GM19463 (cell line): ENCODE measurements around the gene CCDC8.
"Not testable (repeated sequence)": the region's sequence is repeated elsewhere in the genome, so short reads cannot be mapped to it uniquely, and the experiment has no call there.

Source experiments
- ATAC-seq: cut with Tn5 transposase; IDR thresholded peaks from one replicate; pipeline ENCODE4 v1.9.1; 2021; ENCODE audit warnings: mild to moderate bottlenecking, moderate library complexity; ENCODE audit not compliant: unreplicated experiment

The CCDC8 gene

DNA sequence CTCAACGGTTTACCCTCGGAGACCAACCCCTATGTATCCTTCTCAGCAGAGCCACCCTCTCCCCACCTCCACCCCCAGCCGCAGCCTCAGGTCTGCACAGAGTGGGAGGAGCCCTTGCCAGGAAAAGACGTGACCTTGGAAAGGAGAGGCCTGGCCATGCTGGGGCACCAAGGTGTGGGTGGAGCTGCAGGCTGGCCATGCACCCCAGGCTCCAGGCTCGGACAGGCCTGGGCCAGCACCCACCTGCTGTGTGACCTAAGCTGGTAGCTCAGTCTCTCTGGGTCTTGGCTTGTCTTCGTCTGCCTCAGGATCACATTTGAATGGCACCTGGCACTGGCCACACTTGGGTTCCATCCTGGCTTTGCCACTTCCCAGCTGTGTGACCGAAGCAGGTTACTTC is 29.5 kb downstream of the CCDC8 start:
- ATAC-seq: no peak

DNA sequence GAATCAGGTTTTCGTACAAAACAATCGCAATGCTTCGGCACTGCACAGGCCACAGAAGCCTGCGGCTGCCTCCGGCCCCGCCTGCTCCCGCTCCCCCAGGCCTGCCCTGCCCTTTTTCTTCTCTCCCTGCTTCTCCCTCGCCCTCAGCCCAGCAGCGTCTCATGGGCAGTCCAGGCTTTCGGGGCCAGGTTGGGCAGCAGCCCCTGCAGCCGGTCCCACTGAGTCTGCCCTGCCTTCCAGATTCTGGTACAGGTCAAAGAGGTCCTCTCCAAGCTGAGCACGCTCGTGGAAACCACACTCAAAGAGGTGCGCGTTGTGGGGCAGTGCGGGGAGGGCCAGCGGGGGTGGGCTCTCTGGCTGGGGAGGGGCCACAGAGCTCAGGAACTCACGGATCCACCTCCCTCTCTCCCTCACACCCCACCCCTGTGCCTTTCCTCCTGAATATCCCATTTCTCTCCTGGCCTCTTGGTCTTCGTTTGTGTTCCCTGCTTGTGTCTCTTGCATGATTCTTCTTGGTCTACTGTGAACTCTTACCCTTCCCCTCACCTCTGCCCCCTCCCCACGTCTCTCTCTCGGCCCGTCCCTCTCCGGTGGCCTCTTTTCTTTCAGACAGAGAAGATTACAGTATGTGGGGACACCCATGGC is 30.1 kb downstream of the CCDC8 start:
- ATAC-seq: no peak

DNA sequence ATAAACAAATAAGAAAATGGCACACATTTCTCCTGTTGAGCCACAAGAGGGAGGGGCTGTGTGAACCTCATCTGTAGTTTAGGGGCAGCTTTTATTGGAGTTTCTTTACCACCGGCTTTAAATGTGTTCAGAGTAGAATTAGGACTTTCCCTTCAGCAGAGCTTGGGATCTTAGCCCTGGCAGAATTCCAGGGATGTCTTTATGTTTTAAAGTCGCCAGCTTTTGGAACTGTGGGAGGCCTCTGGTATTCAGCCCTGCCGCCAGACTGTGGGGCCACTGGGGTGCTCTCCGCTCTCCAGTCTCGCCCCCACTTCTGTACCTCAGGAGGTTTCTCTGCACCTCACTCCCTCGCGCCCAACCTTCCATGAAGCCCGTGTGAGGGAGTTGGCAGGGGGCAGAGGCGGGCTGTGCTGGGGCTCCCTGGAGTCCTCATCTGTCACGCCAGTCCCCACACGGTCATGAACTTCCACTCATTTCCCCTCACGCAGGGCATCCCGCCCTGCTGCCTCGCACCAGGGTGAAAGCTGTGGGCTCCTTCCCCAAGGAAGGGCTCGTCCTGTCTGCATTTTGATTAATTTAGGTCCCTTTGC is 31.5 kb downstream of the CCDC8 start:
- no peak for ATAC-seq

DNA sequence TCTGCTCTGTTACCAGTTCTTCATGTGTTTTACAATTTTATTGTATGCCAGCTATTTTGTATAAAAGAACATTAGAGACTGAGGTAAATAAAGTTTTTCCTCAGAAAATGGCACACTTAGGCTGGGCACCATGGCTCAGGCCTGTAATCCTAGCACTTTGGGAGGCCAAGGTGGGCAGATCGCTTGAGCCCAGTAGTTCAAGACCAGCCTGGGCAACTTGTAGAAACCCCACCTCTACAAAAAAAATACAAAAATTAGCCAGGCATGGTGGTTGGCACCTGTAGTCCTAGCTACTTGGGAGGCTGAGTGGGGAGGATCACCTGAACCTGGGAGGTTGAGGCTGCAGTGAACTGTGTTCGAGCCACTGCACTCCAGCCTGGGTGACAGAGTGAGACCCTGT is 32.0 kb downstream of the CCDC8 start:
- no peak for ATAC-seq

DNA sequence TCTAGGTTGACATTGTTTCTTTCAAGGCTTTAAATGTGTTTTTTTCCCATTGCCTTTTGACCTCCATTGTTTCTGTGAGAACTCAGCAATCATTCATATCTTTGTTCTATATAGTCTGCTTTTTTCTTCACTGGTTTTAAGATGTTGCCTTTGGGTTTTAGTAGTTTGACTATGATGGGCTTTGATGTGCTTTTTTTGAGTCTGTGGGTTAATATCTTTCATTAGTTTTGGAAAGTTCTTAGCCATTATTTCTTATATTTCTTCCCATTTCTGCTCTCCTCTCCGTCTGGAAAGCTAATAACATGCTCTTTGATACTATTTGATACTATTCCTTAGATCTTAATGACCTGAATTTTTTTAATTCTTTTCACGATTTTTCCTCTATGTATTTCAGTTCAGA is 32.7 kb downstream of the CCDC8 start:
- no peak for ATAC-seq

DNA sequence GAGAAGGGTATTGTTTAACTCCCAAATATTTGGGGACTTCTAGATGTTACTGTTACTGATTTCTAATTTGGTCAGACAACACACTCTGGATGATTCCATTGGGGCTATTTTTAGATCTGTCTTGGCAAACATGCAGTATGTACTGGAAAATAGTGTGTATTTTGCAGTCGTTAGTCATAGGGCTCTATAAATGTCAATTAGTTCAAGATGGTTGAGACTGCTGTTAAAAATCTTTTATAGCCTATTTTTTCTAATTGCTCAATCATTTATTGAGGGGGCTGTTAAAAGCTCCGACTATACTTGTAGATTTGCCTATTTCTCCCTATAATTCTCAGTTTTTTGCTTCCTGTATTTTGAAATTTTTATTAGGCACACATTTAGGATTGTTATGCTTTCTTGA is 35.1 kb downstream of the CCDC8 start:
- ATAC-seq: no peak

DNA sequence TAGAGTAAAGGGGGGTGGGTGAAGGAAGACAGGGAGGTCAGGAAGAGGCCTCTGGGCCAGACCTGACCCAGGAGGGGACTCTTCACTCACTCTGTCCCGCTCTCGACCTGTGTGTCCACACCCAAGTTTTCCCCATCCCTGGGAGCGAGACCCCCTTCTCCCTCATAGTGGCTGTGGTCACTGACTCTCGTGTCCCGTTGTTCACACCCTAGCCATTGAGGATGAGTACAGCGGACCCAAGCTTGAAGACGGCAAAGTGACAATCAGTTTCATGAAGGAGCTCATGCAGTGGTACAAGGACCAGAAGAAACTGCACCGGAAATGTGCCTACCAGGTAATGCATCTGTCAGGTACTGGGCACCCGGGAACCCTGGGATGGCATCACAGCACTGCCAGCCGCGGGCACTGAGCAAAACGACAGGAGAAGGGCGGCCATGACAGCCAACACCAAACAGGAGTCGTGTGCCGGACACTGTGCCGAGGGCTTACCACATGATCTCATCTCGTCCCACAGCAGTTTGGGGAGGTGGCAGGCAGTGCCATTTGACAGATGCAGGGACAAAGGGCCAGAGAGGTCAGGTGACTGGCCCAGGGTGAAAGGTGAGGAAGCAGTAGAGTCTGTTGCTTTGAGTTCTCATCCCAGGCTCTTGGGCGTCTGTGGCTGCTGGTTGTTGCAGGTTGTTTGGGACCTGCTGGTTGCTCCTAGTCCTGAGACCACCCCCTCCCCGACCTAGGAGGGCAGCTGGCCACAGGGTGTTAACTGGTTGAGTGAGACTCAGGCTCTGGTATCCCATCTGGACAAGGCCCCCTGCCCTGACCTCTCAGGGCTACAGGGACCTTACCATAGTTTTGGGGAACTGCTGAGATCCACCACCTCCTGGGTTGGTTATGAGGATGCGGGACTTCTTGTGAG is 36.9 kb downstream of the CCDC8 start:
- no peak for ATAC-seq

DNA sequence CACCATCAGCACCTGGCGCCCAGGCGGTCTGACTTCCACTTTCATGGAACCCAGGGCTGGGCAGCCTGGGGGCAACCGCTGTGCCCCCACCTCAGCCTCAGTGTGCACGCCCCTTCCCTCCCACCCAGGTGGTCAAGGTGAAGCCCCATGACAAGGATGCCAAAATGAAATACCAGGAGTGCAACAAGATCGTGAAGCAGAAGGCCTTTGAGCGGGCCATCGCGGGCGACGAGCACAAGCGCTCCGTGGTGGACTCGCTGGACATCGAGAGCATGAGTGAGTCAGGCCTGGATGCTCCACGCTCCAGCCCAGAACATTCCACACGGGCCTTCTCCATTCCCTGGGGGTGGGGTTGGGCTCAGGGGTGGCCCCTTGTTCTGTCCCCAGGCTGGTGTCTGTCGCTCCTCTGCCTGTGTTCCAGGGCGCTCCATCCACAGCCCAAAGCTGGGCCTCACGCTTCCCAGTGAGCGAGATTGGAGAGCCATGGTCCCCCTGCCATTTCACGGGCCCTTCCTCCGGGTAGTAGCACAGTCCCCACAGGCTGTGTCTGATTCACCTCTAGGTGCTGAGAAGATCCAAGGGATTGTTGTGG is 37.8 kb downstream of the CCDC8 start:
- not testable (repeated sequence) for ATAC-seq

DNA sequence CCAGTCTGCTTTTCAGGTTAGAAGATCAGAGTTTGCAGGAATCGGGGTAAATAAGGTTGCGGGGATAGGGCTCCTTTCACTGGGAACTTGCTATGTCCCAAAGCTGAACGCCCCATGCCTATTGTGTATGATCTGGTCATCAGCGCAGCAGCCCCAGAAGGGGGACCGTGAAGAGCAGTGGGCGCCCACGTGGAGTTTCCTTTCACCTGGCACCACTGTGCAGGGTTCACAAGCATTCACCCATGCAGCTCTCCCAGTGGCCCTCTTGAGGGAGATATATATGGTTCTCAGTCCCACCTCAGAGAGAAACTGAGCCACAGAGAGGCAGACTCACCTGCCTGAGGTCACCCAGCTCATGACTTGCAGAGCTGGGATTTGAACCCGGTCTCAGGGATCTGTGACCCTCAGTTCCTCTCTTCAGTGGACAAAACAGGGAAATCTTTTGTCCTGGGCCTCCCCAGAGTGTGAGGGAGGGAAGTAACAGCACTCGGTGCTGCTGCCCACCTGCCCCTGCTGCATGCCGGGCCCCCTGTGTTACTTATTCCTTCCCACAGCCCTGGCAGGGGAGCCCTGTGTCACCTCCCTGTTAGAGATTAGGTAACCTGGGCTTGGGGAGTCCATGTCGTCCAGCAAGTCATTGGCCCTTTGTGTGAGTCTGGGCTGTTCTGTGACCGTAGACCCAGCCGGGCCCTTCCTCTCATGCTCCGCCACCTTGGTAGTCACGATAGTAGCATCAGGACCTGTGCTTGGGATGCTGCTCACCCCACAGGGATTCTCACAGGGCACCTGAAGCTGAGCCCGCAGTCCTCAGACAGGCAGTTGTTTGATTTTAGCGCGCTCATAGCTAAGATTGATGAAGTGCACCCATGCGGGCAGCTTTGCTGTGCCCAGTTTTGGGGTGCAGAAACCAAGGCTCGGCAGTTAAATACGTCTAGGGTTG is 38.6 kb downstream of the CCDC8 start:
- no peak for ATAC-seq

DNA sequence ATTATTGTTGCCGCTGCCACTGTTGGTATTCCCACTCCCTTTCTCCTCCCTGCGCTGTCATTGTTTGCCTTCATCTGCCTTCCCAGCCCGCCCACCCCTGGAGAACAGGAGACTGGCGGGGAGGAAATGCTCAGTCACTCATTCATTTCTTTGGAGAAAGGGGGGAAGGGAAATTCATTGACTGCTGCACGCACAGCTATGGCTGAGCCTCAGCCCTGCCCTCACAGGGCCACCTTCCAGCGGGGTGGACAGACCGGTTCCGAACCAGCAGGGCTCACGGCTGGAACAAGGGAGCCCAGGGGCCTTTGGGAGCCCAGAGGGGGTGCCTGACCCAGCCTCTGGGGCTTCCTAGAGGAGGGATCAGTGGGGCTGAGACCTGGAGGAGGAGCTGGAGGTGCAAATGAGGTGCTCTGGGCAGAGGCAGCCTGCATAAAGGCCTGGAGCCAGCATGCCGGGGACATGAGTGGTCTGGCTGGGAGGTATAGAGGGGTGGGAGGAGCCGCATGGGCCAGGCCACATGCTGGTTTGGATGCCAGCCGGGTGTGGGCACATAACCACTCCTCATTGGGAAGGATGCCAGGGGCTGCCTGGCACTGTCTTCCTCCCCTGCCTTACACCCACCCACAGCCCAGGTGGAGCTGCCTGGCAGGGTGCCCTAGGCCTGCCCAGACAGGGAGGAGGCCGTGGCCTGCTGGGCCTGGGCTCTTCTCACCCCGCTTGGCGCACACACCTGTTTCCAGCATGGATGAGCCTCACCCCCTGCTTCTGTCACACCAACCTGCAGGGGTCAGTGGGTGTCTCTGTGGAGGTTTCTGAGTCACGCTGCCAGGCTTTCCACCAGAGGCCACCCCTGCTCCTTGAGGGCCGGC is 39.6 kb downstream of the CCDC8 start:
- ATAC-seq: no peak

DNA sequence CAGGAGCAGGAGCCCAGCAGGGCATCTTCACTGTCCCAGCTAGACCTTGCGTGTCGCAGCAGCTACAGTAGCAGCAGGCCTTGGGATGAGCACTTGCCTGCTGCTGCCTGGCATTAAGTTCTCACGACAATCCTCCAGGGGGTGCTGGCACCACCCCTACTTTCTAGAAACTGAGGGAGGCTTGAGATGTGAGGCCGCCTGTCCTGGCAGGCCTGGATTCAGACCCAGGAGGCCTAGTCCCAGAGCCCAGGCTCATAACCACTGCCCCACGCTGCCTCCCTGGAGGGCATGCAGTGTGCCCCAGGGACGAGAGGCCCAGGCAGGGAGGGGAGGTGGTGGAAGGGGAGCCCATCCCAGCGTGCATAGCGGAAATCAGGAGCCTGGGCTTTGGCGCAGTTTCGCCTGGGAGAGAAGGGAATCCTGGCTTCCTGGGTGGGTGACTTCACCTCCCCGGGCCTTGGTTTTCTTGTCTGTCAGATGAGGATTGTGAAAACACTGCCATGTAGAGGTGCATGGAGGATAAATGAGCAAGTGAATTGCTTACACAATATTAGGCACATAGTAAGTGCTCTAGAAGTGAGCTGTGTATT is 40.4 kb downstream of the CCDC8 start:
- ATAC-seq: no peak

DNA sequence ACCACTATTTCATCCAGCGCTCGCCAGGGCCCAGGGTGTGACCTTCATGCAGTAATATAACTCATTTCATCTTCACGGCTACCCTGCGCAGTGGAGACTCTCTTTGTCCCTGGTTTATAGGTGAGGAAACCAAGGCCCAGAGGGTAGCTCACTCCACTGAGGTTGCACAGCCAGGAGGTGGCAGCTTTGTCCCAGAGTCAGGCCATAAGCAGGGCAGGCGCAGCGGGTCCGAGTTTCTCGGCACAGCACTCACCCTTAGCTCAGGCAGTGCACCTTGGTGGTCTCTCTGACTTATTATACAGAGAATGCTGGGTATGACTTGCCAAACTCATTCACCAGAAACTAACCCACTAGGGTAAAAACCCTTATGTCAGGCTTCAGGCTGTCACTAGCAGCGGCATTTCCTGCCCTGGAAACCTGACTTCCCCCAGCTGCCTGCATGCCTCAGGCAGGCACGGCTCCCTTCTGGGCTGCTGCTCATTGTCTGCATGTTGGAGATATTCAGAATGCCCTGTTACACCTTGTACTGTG is 41.9 kb downstream of the CCDC8 start:
- ATAC-seq: no peak

DNA sequence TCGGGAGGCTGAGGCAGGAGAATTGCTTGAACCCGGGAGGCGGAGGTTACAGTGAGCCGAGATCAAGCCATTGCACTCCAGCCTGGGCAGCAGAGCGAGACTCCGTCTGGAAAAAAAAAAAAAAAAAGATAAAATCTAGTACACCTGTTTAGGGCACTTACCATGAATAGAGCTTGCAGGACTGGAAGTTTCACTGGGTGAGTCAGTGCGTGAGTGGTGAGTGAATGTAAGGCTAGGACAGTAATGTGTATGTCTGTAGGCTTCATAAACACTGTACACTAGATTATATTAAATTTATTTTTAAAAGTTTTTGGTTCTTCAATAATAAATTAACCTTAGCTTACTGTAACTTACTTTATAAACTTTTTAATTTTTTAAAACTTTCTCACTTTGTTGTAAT is 43.5 kb downstream of the CCDC8 start:
- no peak for ATAC-seq

DNA sequence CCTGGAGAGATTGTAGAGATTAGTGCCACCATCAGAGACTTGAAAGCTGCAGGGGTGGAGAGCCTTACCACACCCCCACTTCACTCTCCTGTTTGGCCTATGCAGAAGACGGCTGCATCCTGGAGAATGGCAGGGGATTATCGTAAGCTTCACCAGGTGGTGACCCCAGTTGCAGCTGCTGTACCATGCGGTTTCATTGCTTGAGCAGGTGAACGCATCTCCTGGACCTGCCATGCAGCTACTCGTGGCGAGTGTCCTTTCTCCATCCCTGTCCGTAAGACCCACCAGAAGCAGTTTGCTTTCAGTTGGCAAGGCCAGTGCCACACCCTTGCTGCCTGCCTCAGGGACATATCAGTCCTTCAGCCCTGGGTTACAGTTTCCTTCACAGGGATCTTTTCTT is 45.2 kb downstream of the CCDC8 start:
- ATAC-seq: no peak

DNA sequence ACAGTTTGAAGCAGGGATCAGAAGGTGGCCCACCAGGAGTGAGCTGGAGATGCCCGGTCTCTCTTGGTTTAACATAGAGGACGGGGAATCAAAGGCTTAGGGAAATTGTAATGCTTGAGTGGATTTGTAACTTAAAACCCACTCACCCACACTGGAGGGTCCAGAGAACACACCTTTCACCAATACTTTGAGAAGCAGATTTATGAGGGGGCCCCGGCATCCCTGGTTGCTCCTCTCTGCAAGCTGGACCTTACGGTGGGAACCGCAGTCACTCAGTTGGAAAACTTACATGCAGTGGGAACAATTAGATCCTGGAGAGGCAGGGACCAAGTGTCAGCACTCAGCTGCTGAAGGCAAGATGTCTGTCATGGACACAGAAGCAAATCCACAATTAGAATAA is 45.9 kb downstream of the CCDC8 start:
- ATAC-seq: no peak

DNA sequence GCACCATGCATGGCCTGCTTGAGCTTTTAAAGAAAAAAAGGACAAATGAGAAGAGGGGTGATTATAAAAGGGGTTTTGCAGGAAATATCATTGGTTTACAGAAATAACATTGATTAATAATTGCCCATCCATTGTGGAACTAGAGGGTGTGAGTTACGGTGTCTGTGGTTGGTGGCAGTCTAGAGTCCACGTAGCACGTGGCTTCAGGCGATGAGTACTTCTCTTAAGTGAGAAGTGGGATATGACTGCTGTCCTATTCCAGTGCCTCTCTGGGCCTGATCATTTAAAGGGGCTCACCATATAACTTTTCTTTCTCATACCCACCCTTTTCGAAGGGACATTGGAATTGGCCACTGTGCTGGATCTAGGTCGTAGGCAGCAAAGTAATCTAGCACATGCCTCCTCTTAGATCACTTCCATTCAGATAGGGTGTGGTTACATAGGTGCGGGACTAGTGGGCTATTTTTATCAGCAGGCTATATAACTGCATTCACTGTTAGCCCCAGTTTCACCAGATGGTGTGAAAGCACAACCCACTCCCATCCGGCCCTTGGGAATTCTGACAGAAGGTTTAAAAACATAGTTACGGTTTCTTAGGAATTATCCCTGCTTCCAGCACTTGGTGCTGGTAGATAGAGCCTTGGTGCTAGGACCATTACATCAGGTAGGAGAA is 46.6 kb downstream of the CCDC8 start:
- ATAC-seq: no peak

DNA sequence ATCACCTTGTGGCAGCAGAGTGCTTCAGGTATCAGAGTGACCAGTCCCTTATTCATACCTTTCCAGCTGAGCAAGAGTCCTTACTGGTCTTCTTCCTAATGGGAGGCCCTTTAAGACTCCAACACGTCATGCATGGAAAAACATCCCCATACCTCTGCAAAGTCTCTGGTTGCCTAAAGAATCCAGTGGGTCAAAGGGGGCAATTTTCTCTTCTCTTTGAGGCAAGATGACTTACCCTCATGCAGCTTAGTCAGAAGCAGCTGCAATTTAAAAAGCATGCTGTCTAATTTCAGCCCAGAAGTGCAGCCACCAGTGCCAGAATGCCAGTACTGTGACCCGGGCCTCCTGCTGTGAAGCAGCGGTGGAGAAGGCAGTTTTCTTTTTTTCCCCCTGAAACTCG is 47.8 kb downstream of the CCDC8 start:
- ATAC-seq: no peak

DNA sequence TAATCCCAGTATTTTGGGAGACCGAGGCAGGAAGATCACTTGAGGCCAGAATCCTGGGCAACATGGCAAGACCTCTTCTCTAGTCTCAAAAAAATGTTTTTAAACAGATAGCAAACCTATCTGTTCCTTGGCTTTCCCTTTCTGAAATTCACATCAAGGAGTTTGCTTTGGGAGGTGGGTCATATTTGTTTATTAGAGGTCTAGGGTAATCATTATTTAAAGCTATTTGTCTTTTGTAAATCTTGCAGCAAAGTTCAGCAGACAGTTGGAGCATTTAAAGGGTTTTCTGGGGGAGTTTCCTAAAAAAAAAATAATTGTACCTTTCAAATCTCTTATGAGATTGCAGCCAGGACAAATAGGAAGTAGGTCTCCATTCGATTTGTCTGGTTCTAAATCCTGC is 49.0 kb downstream of the CCDC8 start:
- no peak for ATAC-seq
